Measurements from ENCODE around the gene THADA. TPM values are rescaled to one million over a fixed set of nuclear protein-coding genes. Genes with fewer than 3 reads are reported as not detected.
A peak's percentile ranks its signal among the peaks of the same experiment; 100 is the strongest.

THADA gene
- total RNA-seq, 1 experiment from 2014 or later: 29.5 TPM

GRCh38 chr2:43226955-43227829 lies 368.6 kb downstream of the THADA start:
- DNase-seq (ENCODE audit: low read depth): peak; percentile 76

GRCh38 chr2:43226558-43226954 lies 369.3 kb downstream of the THADA start, which contains the start of gene ZFP36L2:
Gene ZFP36L2 (minus strand): TSS chr2:43226606. CDS start chr2:43226315, 291 bp downstream.
- peak; percentile 91 for DNase-seq (ENCODE audit: low read depth)

DNA sequence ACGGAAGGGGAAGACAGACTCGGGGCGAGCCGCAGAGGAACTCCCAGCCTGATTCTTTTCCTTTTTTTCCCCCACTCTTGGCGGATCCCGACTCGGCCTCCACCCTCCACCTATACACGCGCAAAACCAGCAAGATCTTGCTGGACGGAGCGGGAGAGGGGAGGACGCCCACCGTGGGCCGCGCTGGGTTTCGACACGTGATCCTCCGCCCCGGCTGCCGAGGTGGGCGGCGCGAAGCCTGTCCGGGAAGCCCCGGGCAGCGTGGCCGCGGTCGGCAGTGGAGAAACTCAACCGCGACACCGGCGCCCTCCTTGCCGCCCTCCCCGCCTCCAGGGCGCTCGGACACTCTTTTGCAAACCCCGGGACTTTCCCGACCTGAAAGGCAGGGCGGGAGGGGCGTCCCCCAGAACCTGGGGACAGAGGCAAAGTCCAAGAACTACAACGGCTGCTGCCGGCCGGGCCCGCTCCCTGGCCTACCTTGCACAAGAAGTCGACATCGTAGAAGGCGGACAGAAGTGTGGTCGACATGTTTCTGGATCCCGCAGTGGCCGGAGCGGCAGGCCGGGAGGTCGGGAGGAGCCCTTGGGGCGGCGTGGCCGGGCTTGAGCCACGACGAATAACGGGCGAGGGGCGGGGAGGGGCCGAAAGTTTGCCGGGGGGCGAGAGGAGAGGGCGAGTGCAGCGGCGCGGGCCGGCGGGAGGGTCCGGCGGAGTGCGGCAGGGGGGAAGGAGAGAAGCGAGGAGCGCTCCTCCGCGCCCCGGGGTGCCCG lies 369.9 kb downstream of the THADA start:
- DNase-seq (ENCODE audit: low read depth): peak; percentile 50

DNA sequence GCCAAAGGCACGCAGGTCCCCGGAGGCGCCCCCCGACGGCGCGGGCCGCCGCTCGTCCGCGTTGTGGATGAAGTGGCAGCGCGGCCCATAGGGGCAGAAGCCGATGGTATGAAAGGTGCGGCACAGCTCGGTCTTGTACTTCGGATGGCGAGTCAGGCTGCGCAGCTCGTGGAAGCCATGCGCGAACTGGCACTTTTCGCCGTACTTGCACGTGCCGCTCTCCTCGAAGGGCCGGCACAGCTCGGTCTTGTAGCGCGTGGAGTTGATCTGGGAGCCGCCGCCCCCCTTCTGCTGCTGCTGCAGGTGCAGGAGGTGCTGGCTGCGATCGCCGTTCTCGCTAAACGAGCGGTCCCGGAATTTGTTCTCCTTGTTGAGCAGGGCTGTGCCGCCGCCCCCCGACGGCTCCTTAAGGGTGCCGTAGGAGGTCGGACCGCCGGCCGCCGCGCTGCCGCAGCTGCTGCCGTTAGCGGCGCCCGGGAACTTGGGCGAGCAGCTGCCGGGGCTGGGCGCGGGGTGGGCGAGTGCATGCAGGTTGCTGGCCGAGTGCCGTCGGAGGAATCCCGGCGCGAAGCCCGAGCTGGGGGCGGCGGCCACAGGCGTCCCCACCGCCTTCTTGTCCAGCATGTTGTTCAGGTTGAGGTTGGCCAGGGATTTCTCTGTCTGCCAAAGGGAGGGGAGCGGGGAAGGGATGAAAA lies 370.6 kb downstream of the THADA start:
- DNase-seq (ENCODE audit: low read depth): no peak

GRCh38 chr2:43224571-43225092 lies 371.2 kb downstream of the THADA start:
- DNase-seq (ENCODE audit: low read depth): no peak

GRCh38 chr2:43224131-43224570 lies 371.7 kb downstream of the THADA start:
- DNase-seq (ENCODE audit: low read depth): no peak

DNA sequence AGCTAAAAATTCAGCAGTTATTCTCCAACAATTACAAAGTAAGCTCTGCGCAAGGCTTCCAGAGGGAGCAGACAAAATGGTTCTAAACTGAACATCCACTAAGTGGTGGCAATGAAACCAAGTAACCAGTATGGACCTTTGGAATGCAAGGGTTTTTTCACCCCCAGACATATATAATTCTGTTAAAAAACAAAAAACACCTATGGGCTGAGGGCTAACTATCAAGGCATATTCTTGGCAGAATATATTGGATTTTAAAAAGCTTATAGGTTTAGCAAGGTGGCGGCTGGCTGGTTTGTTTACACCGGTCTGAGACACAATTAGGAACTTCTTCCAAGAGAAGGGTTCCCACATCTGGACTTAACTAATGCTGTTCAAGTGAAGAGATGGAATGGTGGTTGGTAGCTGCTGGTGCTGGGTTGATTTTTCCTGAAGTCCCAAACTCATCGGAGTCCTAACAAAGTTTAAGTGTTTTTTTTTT lies 372.3 kb downstream of the THADA start:
- no peak for DNase-seq (ENCODE audit: low read depth)

- DNase-seq (ENCODE audit: low read depth): no peak
These were observed 373.1 kb downstream of the THADA start for GRCh38 chr2:43222475-43223309.

- DNase-seq (ENCODE audit: low read depth): peak; percentile 91
These were observed 373.9 kb downstream of the THADA start for GRCh38 chr2:43221763-43222474.

GRCh38 chr2:43221124-43221762 lies 374.6 kb downstream of the THADA start:
- no peak for DNase-seq (ENCODE audit: low read depth)

DNA sequence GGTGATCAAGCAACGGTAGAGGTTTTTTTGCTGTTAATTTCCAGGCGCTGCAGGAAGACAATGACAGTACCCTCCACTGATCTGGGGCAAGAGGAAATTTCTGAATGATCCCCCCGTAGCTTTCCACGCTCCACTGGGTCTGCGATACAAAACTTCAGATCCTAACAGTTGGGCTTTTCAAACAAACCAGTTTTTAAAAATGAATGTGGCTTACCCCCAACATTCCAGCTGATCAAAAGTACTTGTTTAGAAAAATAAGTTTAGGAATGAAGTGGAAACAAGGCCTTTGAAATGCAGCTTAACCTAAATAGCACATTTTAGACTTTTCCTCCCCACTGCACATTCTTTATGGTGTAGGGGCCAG lies 375.1 kb downstream of the THADA start:
- no peak for DNase-seq (ENCODE audit: low read depth)

GRCh38 chr2:43220229-43220751 lies 375.5 kb downstream of the THADA start:
- DNase-seq (ENCODE audit: low read depth): no peak

- DNase-seq (ENCODE audit: low read depth): peak; percentile 82
These were observed 376.2 kb downstream of the THADA start for GRCh38 chr2:43219383-43220228.

DNA sequence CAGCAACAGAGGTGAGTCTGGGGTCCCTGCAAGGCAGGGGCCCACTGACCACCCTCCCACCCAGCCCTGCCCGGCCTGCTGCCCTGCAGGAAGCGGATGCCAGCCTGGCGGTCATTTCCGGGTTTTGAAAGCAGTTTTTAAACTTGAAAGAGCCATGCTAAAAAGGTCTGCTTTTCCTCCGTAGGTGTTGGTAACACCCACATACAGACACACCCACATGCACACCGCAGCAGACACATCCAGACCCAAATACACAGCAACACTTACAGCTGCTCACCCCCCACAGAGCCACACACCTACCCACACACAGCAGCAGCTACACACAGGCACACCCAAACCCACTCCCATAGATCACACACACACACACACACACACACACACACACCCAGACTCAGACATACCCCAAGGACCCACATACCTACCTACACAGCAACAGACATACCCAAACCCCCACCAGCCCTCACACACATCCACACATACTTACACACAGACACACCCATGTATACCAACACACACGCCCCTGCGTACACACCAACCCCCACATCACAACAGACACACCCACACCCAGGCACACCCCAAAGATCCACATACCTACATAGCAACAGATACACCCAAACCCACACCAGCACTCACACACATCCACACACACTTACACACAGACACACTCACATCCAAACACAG lies 377.0 kb downstream of the THADA start:
- no peak for DNase-seq (ENCODE audit: low read depth)

GRCh38 chr2:43218155-43218701 lies 377.6 kb downstream of the THADA start:
- no peak for DNase-seq (ENCODE audit: low read depth)

DNA sequence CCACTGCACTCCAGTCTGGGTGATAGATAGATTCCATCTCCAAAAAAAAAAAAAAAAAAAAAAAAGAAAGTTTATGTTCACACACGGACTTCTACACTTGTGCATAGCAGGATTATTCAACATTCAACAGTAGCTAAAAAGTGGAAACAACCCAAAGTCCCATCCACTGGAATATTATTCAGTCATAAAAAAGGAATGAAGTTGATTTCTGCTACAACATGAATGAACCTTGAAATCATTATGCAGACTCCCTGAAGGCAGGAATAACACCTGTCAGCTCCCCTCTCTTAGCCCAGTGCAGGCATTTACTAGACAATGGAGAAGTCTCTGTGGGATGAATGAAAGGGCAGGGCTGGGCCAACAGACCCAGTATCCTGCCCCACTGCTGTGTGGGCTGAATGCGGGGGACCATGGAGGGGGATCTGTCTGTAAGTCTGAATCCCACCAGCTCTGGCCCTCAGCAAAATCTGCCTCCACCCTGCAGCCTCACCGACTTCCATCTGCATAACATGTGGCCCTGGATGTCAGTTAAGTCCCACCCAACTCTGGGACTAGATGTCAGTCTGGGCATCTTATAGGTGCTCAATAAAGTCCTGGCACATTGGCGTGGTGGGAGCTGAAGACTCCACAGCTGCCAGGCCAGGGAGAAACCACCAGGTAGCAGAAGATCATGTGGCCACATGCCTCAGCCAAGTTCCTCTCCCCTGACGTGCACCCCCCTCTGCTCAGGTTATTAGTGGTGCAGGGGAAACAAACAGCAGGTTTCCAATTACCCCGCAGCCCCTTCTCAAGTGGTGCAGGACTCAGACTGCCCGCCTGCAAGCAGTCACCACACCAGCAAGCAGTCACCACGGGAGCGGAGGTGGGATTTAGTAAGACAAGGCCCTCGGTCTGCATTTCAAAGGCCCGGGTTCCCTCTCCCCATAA lies 378.3 kb downstream of the THADA start:
- no peak for DNase-seq (ENCODE audit: low read depth)
